Kasumi-1 (cell line): ENCODE measurements around the gene FBN2.
"Not testable (repeated sequence)": the region's sequence is repeated elsewhere in the genome, so short reads cannot be mapped to it uniquely, and the experiment has no call there.

Experiments
- DNase-seq, 2 experiments: peaks; one replicate each; lab custom pipeline; 2025; lab: John Stamatoyannopoulos, UW

The FBN2 gene

DNA sequence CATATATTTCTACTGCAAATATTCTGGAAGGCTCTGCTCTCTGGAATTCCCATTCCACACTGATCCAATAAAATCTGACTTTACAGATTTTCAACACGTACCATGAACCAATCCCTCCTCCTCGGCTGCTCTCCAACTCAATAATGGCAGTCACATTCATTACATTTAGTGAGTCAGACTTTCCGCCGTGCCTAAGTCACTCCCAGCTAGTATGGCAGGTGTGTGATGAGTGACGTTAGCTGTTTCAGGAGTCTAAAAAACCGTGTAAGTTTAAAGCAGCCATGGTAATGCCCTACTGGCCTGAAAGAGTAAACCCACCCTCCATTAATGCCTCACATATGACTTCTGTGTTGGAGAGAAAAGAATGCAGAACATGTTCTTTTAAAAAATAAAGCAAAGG, 3.3 kb downstream of the FBN2 start:
- DNase-seq = peak; percentile 5 to 13

GRCh38 chr5:128532776-128533175, 5.3 kb downstream of the FBN2 start:
- DNase-seq = no peak

- DNase-seq = no peak
Measured at GRCh38 chr5:128532127-128532526, 5.9 kb downstream of the FBN2 start.

DNA sequence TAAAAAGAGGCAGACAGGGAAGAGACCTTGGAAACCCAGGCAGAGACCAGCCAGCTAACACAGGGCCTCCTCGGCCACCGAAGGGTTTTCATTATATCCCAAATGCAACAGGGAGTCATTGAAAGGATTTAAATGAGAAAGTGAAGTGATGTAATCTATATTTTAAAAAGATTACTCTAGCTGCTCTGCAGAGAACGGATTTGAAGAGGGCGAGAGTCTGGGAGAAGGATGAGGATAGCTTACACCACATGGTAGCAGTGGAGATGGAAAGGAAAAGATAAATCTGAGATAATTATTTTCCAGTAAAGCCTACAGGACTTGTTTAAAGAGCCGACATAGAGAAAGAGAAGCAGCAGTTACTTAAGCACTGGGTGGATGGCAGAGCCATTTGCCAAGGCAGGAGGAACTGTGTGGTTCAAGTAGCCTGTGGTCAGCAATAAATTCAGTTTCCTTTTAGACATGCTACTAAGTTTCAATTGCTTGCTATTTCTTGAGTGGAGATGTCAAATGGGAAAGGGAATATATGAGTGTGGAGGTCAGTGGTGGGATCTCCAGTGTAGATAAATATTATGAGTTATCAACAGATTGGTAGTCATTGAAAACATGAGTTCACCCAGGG, 9.3 kb downstream of the FBN2 start:
- no peak for DNase-seq

GRCh38 chr5:128528126-128528525, 9.9 kb downstream of the FBN2 start:
- DNase-seq = no peak

DNA sequence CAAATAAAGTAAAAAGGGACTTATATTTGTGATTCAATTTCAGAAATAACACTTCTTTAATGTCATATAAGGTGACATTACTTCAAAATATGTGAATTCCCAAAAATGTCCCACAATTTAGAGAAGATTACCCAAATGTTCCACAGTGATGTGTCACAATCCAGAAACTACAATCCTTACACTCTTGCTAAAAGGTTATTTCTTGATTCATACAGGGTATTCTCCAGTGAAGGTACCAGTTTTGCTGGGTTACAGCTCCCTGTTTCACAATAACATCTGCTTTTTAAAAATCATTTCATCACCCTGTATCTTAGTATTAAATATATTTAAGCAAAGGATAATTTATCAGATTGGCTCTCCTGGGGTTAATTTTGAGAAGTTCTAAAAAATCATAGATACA, 11.0 kb downstream of the FBN2 start:
- no peak for DNase-seq

- DNase-seq = peak; percentile 85 to 86
Measured at GRCh38 chr5:128522336-128522735, 15.7 kb downstream of the FBN2 start.

- no peak for DNase-seq
Measured at GRCh38 chr5:128519827-128520226, 18.2 kb downstream of the FBN2 start.

DNA sequence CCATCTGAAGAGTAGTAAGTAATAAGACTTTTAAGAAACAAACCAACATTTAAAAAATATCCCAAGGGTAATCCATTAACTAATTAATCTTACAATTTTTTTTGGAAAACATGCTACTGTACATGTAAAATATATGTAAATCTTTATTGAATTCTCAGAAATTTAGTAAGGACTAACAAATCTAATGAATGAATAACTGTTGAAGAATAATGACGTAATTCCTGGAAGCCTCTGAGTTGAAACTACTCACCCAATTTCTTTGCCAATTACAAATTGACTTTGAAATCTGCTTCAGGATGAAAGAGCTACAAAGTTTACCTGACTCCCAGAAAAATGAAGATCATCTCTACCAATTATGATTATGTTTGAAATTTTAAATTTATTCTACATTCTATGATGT, 21.1 kb downstream of the FBN2 start:
- DNase-seq = no peak

DNA sequence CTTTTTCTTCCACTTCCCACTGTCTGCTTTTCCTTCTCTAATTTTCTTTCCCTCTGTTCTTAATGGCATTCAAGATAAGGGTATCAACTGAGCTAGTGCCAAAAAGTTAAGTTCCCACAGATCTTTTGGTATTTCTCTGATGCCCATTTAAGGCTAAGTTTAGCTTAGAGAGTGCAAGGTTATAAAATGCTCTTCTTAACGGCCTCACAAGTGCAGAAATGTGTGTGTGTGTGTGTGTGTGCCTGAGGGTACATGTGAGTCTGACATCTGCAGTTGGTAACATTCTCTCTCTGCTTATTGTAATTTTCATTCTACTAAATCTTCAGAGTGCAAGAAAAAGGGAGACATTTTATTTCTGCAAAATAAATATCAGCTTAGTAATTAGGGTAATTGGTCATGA, 24.2 kb downstream of the FBN2 start:
- no peak for DNase-seq

DNA sequence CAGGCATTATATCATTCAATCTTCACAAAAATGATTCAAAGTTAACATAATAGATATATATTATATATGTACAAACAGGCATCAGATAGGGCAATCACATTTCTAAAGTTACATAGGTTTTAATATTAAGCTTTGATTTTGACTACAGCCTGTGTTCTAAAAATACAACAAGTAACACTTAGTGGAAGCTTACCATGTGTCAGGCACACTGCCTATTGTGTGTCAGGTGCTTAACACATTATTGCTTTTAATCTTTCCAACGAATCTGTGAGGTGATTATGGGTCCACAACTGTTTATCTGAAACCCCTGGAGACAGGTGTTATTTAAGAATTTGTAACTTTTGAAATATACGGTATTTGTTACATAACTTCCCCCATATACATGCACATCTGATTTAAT, 25.2 kb downstream of the FBN2 start:
- DNase-seq = no peak

DNA sequence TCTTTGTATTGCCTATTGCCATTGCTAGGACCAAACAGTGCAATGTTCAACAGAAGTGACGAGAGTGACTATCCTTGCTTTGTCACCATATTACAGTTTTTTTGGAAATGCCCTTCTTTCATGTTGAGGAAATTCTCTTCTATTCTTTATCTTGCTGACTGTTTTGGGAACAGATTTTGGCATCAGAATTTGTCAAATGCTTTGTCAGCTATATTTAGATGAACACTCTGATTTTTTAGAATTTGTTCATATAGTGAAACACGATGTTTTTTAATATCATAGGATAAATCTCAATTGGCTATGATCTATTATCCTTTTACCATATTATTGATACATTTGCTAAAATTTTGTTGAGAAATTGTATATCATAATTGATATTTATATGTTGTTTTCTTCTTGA, 31.4 kb downstream of the FBN2 start:
- no peak for DNase-seq

DNA sequence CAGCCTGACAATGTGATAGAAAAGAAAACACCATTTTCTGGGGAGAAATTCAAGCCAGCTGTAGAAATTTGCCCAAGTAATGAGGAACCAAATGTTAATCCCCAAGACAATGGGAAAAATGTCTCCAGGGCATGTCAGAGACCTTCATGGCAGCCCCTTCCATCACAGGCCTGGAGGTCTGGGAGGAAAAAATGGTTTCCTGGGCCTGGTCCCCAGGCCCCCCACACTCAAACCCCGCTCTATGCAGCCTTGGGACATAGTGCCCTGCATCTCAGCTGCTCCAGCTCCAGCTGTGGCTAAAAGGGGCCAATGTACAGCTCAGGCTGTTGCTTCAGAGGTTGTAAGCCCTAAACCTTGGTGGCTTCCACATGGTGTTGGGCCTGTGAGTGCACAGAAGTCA, 34.3 kb downstream of the FBN2 start:
- not testable (repeated sequence) for DNase-seq

GRCh38 chr5:128498844-128499455, 39.1 kb downstream of the FBN2 start:
- peak; percentile 51 to 82 for DNase-seq

DNA sequence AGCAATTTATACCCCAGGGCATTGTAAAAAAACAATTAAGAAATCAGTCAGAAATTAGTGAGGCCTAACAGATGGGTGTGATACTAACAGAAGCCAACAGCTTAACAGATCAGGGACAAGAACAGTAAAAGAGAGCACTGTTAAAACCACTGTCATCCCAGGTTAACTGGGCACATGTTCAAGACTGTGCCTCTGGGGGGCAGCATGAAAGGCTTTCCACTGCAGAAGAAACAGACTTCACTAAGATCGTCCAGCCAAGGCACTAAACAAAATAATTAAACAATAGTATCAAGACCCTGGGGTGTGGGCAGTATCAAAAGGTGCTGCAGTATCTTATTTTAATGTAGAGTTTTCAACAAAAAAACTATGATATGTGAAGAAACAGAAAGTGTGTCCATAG, 43.5 kb downstream of the FBN2 start:
- DNase-seq = peak; percentile 11 to 30

DNA sequence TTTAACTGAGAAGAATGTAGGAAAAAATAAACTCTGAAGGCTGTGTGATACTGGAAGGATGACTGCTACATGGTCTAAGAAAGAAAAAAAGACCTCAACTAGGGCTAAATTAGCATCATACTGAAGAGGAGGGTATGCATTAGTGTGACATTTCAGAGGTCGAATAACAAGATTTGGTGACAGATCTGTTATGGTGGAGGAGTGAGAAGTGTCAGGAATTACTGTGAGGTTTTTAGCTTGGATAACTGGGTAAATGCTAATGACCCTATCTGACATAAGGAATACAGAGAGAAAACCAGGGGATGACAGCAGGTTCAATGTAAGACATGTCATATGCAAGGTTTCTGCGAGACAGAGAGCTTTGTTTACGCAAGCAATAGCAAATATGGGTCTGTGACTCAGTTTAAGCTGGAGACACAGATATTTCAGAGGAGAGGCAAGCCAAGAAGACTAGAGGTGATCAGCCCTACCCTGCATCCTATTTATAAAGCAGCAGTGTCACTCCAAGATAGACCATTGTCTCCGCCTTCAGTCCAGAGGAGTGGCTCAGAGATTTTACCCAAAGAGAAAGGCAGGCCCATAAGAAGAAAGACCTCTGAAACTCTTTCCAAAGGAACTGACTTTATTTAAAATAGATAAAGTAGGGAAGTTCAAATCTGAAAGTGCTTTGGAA, 44.3 kb downstream of the FBN2 start:
- DNase-seq = no peak

DNA sequence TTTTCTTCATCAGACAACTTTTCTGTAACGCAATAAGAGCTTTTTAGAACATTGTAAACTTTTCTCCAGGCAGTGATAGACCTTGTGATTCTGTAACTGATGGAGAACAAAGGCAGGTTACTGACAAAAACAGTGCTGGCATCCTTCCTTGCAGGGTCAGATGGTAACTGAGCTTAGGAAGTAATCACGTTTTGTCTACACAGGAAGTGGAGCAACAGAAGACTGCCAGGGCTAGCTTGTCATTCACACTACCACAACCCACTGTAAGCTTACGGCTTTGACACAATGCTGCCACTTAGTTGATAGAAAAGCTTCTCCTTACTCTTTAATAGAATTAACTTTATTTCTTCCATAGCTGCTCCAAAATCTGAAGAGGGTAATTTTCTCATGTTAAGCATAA, 46.8 kb downstream of the FBN2 start:
- DNase-seq = peak; percentile 86 to 90

GRCh38 chr5:128490761-128491160, 47.3 kb downstream of the FBN2 start:
- DNase-seq = no peak

GRCh38 chr5:128487041-128487440, 51.0 kb downstream of the FBN2 start:
- DNase-seq = no peak

GRCh38 chr5:128483738-128484137, 54.3 kb downstream of the FBN2 start:
- no peak for DNase-seq

DNA sequence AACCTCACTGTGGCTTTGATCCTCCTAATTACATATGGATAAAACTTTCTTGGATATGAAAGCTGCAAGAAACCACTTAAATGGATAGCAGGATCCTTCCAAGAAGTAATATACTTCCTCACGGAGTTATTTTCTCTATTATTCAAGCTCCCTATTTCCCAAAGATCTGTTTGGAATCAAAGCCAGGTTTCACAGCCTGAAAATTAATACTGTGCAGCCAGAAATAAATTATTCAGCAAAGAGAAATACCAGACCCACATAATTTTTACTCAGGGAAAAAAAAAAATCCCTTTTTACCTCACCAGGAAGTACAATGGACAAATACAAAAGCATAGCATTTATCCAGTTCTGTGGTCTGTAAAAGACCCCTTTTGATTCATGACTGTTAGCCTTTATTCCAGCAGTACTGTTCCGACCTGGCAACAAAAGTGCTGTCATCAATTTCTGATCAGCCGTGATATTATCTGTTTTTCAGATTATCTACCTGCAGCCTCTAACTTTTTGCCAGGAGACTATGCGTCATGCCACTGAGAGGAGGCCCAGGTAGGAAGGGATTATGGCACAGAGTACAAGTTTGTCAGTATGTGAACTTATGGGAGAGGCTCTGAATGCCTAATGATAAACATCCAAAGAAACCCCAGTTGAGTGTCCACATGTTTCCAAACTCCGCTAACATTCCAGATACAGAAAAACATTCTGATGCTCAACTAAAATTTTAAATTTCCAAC, 57.0 kb downstream of the FBN2 start:
- no peak for DNase-seq

- no peak for DNase-seq
Measured at GRCh38 chr5:128480158-128480557, 57.9 kb downstream of the FBN2 start.
